Stimulated activated CD4-positive, alpha-beta T cell treated with anti-CD3 and anti-CD28 coated beads, Interleukin-12 subunit alpha, Interleukin-12 subunit beta, amount 100 ng/mL, for 4 hours (primary cell): ENCODE results near the gene ATP7A.
"Not testable (repeated sequence)": the region's sequence is repeated elsewhere in the genome, so short reads cannot be mapped to it uniquely, and the experiment has no call there.

Experiments used
- DNase-seq: peaks from one replicate; pipeline ENCODE4 v3.0.0-alpha.2; 2020

Gene ATP7A

GRCh38 chrX:78042601-78043000, 132.1 kb downstream of the ATP7A start:
- DNase-seq = no peak

- DNase-seq = no peak
Measured at GRCh38 chrX:78046362-78046761, 135.9 kb downstream of the ATP7A start.

GRCh38 chrX:78048052-78048451, 137.6 kb downstream of the ATP7A start:
- DNase-seq = no peak

GRCh38 chrX:78063687-78064086, 153.2 kb downstream of the ATP7A start:
- no peak for DNase-seq

GRCh38 chrX:78064152-78064551, 153.7 kb downstream of the ATP7A start:
- no peak for DNase-seq

GRCh38 chrX:78064698-78065601, 154.5 kb downstream of the ATP7A start:
- DNase-seq = not testable (repeated sequence)

- no peak for DNase-seq
Measured at GRCh38 chrX:78066110-78066509, 155.6 kb downstream of the ATP7A start.

- no peak for DNase-seq
Measured at GRCh38 chrX:78071331-78071730, 160.8 kb downstream of the ATP7A start.

GRCh38 chrX:78073147-78074077, 162.9 kb downstream of the ATP7A start:
- DNase-seq = not testable (repeated sequence)

- no peak for DNase-seq
Measured at GRCh38 chrX:78074088-78074487, 163.6 kb downstream of the ATP7A start.

GRCh38 chrX:78075787-78076389, 165.4 kb downstream of the ATP7A start:
- no peak for DNase-seq

GRCh38 chrX:78081413-78081812, 170.9 kb downstream of the ATP7A start:
- DNase-seq = not testable (repeated sequence)

- no peak for DNase-seq
Measured at GRCh38 chrX:78092296-78092695, 181.8 kb downstream of the ATP7A start.

GRCh38 chrX:78098108-78098507, 187.6 kb downstream of the ATP7A start:
- DNase-seq = no peak
